ENCODE data around the gene CCDC83.
"Not testable (repeated sequence)": the region's sequence is repeated elsewhere in the genome, so short reads cannot be mapped to it uniquely, and the experiment has no call there.

CCDC83 gene

GRCh38 chr11:85840932-85841331 lies 14.3 kb upstream of the CCDC83 start:
- DNase-seq: not testable (repeated sequence)

- no peak for DNase-seq
Observed at GRCh38 chr11:85843929-85844328, 11.3 kb upstream of the CCDC83 start.

GRCh38 chr11:85844439-85845123 lies 10.6 kb upstream of the CCDC83 start:
- no peak for DNase-seq

GRCh38 chr11:85845124-85845631 lies 10.0 kb upstream of the CCDC83 start:
- DNase-seq: no peak

GRCh38 chr11:85847436-85847835 lies 7.7 kb upstream of the CCDC83 start:
- no peak for DNase-seq

- DNase-seq: no peak
Observed at GRCh38 chr11:85848006-85848405, 7.2 kb upstream of the CCDC83 start.

- no peak for DNase-seq
Observed at GRCh38 chr11:85848556-85848955, 6.6 kb upstream of the CCDC83 start.

GRCh38 chr11:85852754-85853153 lies 2.4 kb upstream of the CCDC83 start:
- DNase-seq: not testable (repeated sequence)

- not testable (repeated sequence) for DNase-seq
Observed at GRCh38 chr11:85853541-85853940, 1.6 kb upstream of the CCDC83 start.

GRCh38 chr11:85854212-85854556 lies 999 bp upstream of the CCDC83 start:
- no peak for DNase-seq

GRCh38 chr11:85854557-85855340 lies 434 bp upstream of the CCDC83 start:
- DNase-seq: peak; percentile 94 to 97 (median 97)

- DNase-seq: no peak
Observed at GRCh38 chr11:85857098-85857497, 1.9 kb downstream of the CCDC83 start.

- not testable (repeated sequence) for DNase-seq
Observed at GRCh38 chr11:85859541-85859940, 4.4 kb downstream of the CCDC83 start.

- no peak for DNase-seq
Observed at GRCh38 chr11:85863855-85864254, 8.7 kb downstream of the CCDC83 start.

- no peak for DNase-seq
Observed at GRCh38 chr11:85866137-85866827, 11.1 kb downstream of the CCDC83 start.

GRCh38 chr11:85867751-85868150 lies 12.6 kb downstream of the CCDC83 start:
- DNase-seq: no peak

GRCh38 chr11:85869781-85870180 lies 14.6 kb downstream of the CCDC83 start:
- DNase-seq: no peak

GRCh38 chr11:85874265-85874664 lies 19.1 kb downstream of the CCDC83 start:
- DNase-seq: no peak

GRCh38 chr11:85875505-85875904 lies 20.3 kb downstream of the CCDC83 start:
- DNase-seq: no peak

- no peak for DNase-seq
Observed at GRCh38 chr11:85884581-85885021, 29.4 kb downstream of the CCDC83 start.

GRCh38 chr11:85886089-85887056 lies 31.2 kb downstream of the CCDC83 start:
- no peak for DNase-seq

GRCh38 chr11:85889108-85889507 lies 33.9 kb downstream of the CCDC83 start:
- no peak for DNase-seq

Measured in NCI-H1417 (cell line).